GM12873 (cell line): ENCODE measurements around the gene TBPL1.

Experiments used
- CTCF ChIP-seq: IDR thresholded peaks from 2 replicates; pipeline ENCODE4 v1.5.1; 2012; ENCODE audit warnings: low read depth, mild to moderate bottlenecking, moderate library complexity, low read length, control low read depth; ENCODE audit not compliant: insufficient read depth; ENCODE audit errors: missing control alignments

The TBPL1 gene

GRCh38 chr6:133972388-133972787 is 19.4 kb downstream of the TBPL1 start:
- TF ChIP-seq CTCF, result no peak

GRCh38 chr6:133973109-133973971 is 20.3 kb downstream of the TBPL1 start:
- TF ChIP-seq CTCF, result peak; percentile 55

- no peak for TF ChIP-seq CTCF
These were observed 25.2 kb downstream of the TBPL1 start for GRCh38 chr6:133977983-133978895.

GRCh38 chr6:133978896-133979240 is 25.8 kb downstream of the TBPL1 start:
- no peak for TF ChIP-seq CTCF

- TF ChIP-seq CTCF, result no peak
These were observed 27.1 kb downstream of the TBPL1 start for GRCh38 chr6:133980168-133980567.

- TF ChIP-seq CTCF, result no peak
These were observed 30.3 kb downstream of the TBPL1 start for GRCh38 chr6:133983099-133983939.
